GM19452 (cell line): ENCODE measurements around the gene NBPF1.
"Not testable (repeated sequence)": the region's sequence is repeated elsewhere in the genome, so short reads cannot be mapped to it uniquely, and the experiment has no call there.

Experiments used
- ATAC-seq: cut with Tn5 transposase; IDR thresholded peaks from one replicate; pipeline ENCODE4 v1.9.1; 2021; ENCODE audit not compliant: unreplicated experiment

NBPF1 gene

GRCh38 chr1:16557034-16557433 lies 56.3 kb downstream of the NBPF1 start:
- ATAC-seq, result not testable (repeated sequence)

- ATAC-seq, result not testable (repeated sequence)
Observed at GRCh38 chr1:16553244-16553643, 60.1 kb downstream of the NBPF1 start.

GRCh38 chr1:16550212-16550918 lies 63.0 kb downstream of the NBPF1 start:
- ATAC-seq, result not testable (repeated sequence)

- not testable (repeated sequence) for ATAC-seq
Observed at GRCh38 chr1:16549545-16549944, 63.8 kb downstream of the NBPF1 start.

GRCh38 chr1:16547502-16548241 lies 65.7 kb downstream of the NBPF1 start:
- not testable (repeated sequence) for ATAC-seq

- ATAC-seq, result not testable (repeated sequence)
Observed at GRCh38 chr1:16545682-16546095, 67.7 kb downstream of the NBPF1 start.

- not testable (repeated sequence) for ATAC-seq
Observed at GRCh38 chr1:16540421-16540893, 72.9 kb downstream of the NBPF1 start.

- ATAC-seq, result not testable (repeated sequence)
Observed at GRCh38 chr1:16537528-16537927, 75.8 kb downstream of the NBPF1 start.

- ATAC-seq, result not testable (repeated sequence)
Observed at GRCh38 chr1:16536796-16537195, 76.6 kb downstream of the NBPF1 start.

- ATAC-seq, result not testable (repeated sequence)
Observed at GRCh38 chr1:16535898-16536297, 77.5 kb downstream of the NBPF1 start.

- ATAC-seq, result not testable (repeated sequence)
Observed at GRCh38 chr1:16535487-16535886, 77.9 kb downstream of the NBPF1 start.

GRCh38 chr1:16534829-16535456 lies 78.4 kb downstream of the NBPF1 start:
- not testable (repeated sequence) for ATAC-seq

- ATAC-seq, result not testable (repeated sequence)
Observed at GRCh38 chr1:16534239-16534828, 79.0 kb downstream of the NBPF1 start.

GRCh38 chr1:16532235-16532991 lies 81.0 kb downstream of the NBPF1 start:
- not testable (repeated sequence) for ATAC-seq

- not testable (repeated sequence) for ATAC-seq
Observed at GRCh38 chr1:16528338-16528737, 85.0 kb downstream of the NBPF1 start.

GRCh38 chr1:16525769-16526168 lies 87.6 kb downstream of the NBPF1 start:
- not testable (repeated sequence) for ATAC-seq

- not testable (repeated sequence) for ATAC-seq
Observed at GRCh38 chr1:16521679-16522078, 91.7 kb downstream of the NBPF1 start.

- no peak for ATAC-seq
Observed at GRCh38 chr1:16521288-16521583, 92.1 kb downstream of the NBPF1 start.

- not testable (repeated sequence) for ATAC-seq
Observed at GRCh38 chr1:16520435-16521287, 92.7 kb downstream of the NBPF1 start.
